Renal cortex interstitium (tissue), 11 donors: ENCODE measurements around the gene CACNA1C. TPM values are rescaled to one million over a fixed set of nuclear protein-coding genes. Genes with fewer than 3 reads are reported as not detected.

Source experiments
- DNase-seq, 11 donors: peaks; one replicate each; pipeline ENCODE4 v3.0.0-alpha.2; 2013; ENCODE audit warnings: low read depth in 9 of 11, low spot score in 4 of 11; ENCODE audit errors: extremely low read depth in 1 of 11
- polyA plus RNA-seq, 3 donors: library from polyadenylated mRNA; unstranded; fragments of 120-200 nt; gene quantifications; one replicate each; pipeline ENCODE4 v1.2.1, GENCODE V29; 2013; ENCODE audit not compliant: insufficient read length in 3 of 3

The CACNA1C gene
- polyA plus RNA-seq, 3 donors = 7.2 to 13.1 (median 7.8) TPM

- no peak for DNase-seq
Observed at GRCh38 chr12:2256915-2257314, 204.1 kb downstream of the CACNA1C start.

- DNase-seq = no peak
Observed at GRCh38 chr12:2258025-2258424, 205.2 kb downstream of the CACNA1C start.

DNA sequence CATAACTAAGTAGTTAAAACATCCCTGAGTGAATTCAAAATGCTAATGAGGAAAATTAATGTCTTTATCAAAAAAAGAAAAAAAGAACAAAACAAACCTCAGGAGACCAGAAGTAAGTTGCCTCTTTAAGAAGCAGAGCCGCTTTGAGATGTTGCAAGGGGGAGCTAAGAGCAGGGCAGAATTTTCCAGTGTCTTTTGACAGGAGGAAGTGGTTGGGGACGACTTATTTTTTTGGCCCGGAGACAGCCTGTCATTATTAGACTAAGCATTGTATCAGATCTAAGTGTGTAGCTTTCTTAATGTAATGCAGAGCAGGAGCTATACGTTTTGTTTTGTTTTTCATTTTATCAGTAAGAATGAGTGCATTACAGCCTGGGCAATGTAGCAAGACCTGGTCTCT, 206.6 kb downstream of the CACNA1C start:
- DNase-seq = no peak

GRCh38 chr12:2260441-2260840, 207.7 kb downstream of the CACNA1C start:
- DNase-seq = no peak

DNA sequence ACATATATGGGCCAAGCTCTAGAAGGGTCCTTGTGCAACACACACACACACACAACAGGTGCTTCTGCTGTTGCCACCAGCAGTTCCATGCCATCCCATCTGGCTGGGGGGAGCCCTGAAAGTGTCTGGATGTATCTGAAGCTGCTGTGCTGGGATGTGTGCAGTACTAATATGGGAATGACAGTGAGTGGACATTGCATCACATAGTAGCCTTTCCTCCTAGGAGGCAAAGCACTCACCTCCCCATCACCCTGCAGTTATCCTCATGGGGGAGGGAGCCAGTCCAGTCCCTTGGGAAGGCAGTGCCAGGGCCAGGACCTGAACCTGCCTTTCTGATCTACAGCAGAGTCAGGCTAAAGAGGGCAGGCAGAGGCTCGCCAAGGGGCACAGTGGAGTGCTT, 208.9 kb downstream of the CACNA1C start:
- DNase-seq = no peak

DNA sequence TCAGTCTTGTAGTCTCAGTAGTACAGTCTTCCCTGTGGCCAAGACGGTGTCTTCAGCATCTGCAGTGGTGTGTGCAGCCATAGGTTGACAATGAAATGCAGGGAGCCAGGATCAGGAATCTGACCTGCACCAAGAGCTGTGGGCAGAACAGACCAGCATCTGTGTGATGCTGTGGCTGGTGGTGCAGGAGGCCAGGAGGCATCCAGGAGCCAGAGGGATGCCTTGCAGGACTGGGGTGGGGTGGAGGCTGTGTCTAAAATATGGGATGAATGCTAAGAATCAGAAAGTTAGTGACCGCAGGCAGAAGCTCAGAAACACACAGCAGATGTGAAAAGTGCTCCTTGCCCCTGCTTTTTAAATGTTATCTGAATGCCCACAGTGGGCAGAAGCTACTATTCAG, 209.7 kb downstream of the CACNA1C start:
- no peak for DNase-seq

- no peak for DNase-seq
Observed at GRCh38 chr12:2263901-2264300, 211.1 kb downstream of the CACNA1C start.

DNA sequence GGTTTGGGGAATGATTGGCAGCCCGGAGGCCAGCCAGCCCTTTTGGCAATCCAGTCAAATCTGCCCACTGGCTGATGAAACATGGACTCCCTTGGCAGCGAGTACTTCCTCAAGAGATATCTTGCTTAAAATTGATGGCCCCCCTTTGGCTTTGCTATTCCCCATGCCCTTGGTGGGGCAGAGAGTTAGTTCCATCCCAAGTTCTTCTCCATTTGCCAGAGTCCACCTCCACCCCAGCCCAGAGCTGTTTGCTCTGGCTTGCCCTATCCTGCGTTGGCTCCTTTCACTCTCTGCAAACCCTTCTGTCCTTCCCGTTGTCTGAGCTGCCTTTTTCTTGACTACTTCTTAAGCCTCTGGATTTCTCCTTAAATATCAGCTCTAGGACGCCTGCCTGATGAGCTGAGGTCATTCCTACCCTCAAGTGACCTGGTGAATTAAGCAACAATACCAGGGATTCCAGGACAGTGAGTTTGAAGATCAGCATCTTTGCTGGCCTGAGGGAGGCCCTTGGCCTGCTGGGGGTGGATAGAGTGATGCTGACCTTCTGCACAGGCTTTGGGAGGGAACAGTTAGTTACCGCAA, 212.0 kb downstream of the CACNA1C start:
- no peak for DNase-seq

DNA sequence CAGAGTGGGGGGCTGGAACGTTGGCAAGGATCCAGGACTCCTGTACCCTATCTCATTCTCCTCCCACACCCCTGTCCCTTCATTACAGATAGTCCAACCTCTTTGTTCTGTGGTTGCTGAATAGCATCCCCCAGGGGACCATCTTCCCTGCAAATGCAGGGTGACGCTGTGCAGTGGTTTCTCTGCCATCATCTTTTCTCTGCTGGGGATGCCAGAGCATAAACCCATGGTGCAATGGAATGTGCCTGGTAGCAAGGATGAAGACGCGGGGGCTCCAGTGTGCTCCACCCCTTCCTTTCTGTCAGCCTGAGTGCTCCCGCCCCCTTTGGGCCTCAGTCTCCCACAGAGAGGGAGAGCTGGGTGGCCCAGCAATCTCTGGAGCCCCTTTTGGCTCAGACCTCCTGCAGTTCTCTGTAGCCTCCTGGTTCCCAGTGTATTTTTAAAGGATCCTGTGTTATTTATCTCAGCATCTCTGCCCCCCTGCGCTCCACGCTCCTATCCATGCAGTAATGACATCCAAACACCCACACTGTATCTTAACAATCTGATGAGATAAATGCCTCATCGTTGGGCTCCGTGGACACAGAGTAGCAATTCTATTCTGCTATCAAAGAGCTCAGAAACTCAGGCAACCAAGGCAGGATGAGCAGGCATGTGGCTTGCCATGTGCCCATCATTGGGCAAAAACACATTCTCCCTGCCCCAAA, 212.8 kb downstream of the CACNA1C start:
- DNase-seq = no peak

DNA sequence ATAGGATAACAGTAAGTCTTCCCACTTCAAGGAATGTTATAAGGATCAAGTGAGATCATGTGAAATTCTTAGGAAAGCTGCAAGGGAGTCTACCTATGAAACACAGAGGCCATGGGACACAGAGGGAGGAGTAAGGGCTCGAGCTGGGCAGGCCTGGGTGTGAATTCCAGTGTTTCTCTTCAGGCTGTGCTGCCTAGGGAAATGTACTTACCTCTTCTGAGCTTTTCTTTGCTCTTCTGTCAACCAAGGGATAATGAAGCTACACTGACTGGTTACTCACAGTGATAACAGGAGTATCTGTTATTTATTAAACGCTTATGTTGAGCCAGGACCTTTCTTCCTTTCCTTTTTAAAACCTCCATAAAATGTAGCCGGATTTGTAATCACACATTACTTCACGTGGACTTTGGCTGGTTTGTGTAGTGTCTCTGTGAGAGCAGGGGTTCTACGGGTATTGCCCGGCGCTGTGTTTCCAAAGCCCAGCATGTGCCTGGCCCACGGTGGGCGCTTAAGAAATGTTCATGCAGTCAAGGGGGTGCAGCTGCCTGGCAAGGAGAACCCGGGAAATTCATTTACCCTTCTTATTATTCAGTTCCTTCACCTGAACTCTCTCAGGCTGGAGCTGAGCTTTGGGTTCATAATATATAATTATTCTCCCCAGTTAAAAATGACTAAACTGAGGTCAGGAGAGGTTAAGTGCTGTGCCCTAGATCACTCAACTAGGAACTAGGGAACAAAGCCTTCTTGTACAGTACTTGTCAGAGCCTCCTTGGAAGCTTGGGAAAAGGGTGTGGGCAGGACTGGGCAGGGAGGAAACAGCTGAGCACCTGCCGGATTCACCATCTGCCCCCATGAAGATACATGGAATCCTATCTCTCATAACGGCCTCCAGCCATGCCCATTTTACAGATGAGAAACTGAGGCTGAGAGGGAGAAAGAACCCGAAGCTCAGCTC, 214.2 kb downstream of the CACNA1C start:
- no peak for DNase-seq

GRCh38 chr12:2267703-2268470, 215.1 kb downstream of the CACNA1C start:
- no peak for DNase-seq

DNA sequence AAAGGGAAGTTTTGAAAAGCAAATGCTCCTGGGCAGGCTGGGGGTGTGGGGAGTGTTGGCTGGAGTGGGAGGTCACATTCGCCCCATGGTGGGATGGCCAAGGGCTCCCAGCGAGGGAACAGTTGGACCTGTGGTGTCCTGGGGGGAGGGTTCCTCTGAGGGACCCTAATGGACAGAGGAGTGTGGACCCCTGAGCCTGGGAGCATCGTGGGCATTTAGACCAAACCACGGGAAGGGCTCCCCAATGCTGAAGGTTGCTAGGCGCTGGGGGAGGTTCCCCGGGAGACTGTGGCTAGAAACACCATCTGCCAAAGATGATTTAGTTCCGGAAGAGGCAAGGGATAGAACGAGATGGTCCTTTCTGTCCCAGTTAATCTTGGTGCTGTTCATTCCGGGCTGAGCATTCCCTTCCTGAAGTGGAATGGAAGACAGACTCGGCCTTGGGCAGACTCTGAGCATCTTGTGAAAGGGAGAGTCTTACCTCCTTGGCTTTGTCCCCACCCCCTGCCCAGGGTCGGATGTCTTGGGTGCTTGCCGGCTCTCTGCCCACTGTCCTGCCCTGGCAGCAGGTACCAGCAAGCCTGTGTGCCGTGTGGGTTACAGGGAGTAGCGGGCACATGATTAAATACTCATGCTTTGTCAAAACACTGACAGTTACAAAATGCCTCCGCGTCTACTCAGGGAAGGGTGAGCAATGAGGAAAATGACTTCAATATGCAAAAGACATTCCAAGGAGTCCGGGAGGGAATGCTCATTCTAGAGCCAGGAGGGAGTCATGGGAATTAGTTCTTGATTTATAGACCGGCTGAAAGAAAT, 215.9 kb downstream of the CACNA1C start:
- DNase-seq = no peak

DNA sequence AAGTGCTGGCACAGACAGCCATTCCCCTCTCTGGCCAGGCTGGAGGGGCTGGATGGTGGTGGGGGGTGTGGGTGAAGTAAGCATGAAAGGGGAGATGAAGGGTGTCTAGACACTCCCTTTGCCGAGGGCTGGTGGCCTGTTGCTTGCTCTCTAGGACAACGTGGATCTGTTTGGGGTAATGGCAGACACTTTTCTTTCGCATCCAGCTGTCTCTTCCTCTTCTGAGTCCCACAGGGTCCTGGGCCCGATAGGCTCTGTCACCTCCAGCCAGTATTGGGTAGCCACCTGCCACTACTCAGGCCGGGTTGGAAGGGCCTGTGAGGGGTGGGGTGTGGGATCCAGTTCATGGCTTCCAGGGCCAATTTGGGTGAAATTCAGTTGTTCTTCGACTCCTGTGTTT, 218.1 kb downstream of the CACNA1C start:
- DNase-seq = no peak

DNA sequence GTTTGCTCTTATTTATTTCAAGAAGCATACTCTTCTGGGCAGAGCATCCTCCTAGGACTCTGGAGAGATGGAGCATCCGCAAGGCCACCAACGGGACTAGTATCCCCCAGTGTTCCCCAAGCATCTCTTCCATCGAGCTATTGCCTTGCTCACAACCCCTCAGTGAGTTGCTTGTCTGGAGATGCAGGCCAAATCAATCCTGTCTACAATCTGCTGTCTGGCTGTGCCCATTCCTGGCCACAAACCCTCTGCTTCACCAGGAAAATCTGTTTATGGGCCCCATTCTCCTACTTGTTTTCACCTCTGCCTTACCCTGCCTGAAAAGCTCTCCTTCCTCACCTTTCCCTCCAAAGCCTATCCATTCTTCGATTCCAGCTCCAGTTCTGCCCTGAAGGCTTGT, 219.2 kb downstream of the CACNA1C start:
- no peak for DNase-seq

- no peak for DNase-seq
Observed at GRCh38 chr12:2273288-2273687, 220.5 kb downstream of the CACNA1C start.

- DNase-seq = no peak
Observed at GRCh38 chr12:2273751-2274150, 221.0 kb downstream of the CACNA1C start.

GRCh38 chr12:2274733-2275132, 221.9 kb downstream of the CACNA1C start:
- DNase-seq = no peak

- DNase-seq = no peak
Observed at GRCh38 chr12:2276288-2277033, 223.7 kb downstream of the CACNA1C start.
